HCT116 (cell line): ENCODE measurements around the gene SLC35G6.

Source experiments
- CTCF ChIP-seq, 3 experiments: fragments of 200-600 bp in 1 of 3; sonication (generic) in 1 of 3; IDR thresholded peaks in 2 of 3; conservative IDR thresholded peaks in 1 of 3; 2 replicates each; pipeline ENCODE4 v1.5.1; 2012 to 2017; ENCODE audit warnings: low read depth in 2 of 3, low read length in 2 of 3, antibody characterized with exemption in 1 of 3, borderline replicate concordance in 1 of 3, control low read depth in 1 of 3, mild to moderate bottlenecking in 1 of 3, mixed read lengths in 1 of 3, mixed run types in 1 of 3, moderate library complexity in 1 of 3; ENCODE audit not compliant: insufficient read depth in 1 of 3
- EGR1 ChIP-seq: IDR thresholded peaks from 2 replicates; pipeline ENCODE4 v1.6.1; 2012; ENCODE audit warnings: low read depth
- EZH2 ChIP-seq: fragments of 200-600 bp; sonication (generic); IDR thresholded peaks from 2 replicates; pipeline ENCODE4 v1.6.1; 2017; ENCODE audit warnings: antibody characterized with exemption, mixed run types
- POLR2A ChIP-seq: IDR thresholded peaks from 2 replicates; pipeline ENCODE4 v1.7.0; 2011; ENCODE audit warnings: borderline replicate concordance; ENCODE audit not compliant: insufficient read depth, insufficient read length; ENCODE audit errors: extremely low read depth
- POLR2AphosphoS5 ChIP-seq: IDR thresholded peaks from 2 replicates; pipeline ENCODE4 v1.6.1; 2011; ENCODE audit warnings: mild to moderate bottlenecking, low read depth, low read length, moderate library complexity
- REST ChIP-seq: IDR thresholded peaks from 2 replicates; pipeline ENCODE4 v1.6.1; 2012; ENCODE audit warnings: low read depth
- SIN3A ChIP-seq: IDR thresholded peaks from 2 replicates; pipeline ENCODE4 v1.6.1; 2012; ENCODE audit warnings: low read depth
- TCF7L2 ChIP-seq: IDR thresholded peaks from 2 replicates; pipeline ENCODE4 v1.7.0; 2011; ENCODE audit warnings: borderline replicate concordance, inconsistent platforms; ENCODE audit not compliant: insufficient read depth, insufficient read length; ENCODE audit errors: extremely low read depth
- YY1 ChIP-seq: IDR thresholded peaks from 2 replicates; pipeline ENCODE4 v1.6.1; 2011; ENCODE audit warnings: low read length, low read depth, moderate library complexity, mild to moderate bottlenecking; ENCODE audit not compliant: insufficient replicate concordance; ENCODE audit errors: extremely low read depth
- ZNF274 ChIP-seq: fragments of 200-500 bp; sonication (Bioruptor generic); IDR thresholded peaks from 2 replicates; pipeline ENCODE4 v1.6.1; 2014; ENCODE audit warnings: mild to moderate bottlenecking, low read depth, low read length, inconsistent platforms
- TF ChIP-seq, protein P1 (sequence below): IDR thresholded peaks from 2 replicates; pipeline ENCODE4 v1.6.1; 2012

GRCh38 chr17:7508846-7509245 lies 27.6 kb downstream of the SLC35G6 start:
- no peak for TF ChIP-seq CTCF (IDR thresholded peaks at IDR 0.05 in 2 of 3, conservative IDR thresholded peaks at IDR 0.05 in 1 of 3; ENCODE audit: borderline replicate concordance in 1 of 3, insufficient read depth in 1 of 3, low read depth in 2 of 3, low read length in 2 of 3)
- TF ChIP-seq, protein P1, sequence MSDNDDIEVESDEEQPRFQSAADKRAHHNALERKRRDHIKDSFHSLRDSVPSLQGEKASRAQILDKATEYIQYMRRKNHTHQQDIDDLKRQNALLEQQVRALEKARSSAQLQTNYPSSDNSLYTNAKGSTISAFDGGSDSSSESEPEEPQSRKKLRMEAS = no peak
- TF ChIP-seq POLR2A = no peak
- TF ChIP-seq ZNF274 = no peak
- no peak for TF ChIP-seq REST
- no peak for TF ChIP-seq EGR1
- no peak for TF ChIP-seq EZH2
- TF ChIP-seq SIN3A = no peak
- TF ChIP-seq POLR2AphosphoS5 = no peak
- TF ChIP-seq TCF7L2 = no peak
- no peak for TF ChIP-seq YY1
